Measurements from ENCODE around the gene KLK12. TPM values are rescaled to one million over a fixed set of nuclear protein-coding genes. Genes with fewer than 3 reads are reported as not detected.

The KLK12 gene
- total RNA-seq, 1 experiment from 2014 or later: not detected

DNA sequence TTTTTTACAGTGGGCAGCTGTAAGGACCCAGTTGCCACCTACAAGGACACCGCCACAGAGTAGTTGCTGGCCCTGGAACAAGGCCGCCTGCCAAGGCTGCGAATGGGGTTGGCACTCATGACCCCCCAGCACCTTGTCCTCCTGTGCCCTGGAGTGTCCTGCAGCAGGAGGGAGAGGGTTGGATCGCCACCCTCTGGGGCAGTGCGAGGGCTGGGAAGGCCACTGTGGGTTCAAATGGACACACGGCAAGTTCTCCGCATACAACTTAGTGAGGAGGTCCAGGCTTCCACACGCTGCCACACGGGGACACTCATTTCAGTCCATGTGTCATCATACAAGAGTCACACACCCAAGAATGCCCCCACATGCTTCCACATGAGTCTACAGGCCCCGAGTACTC, 34.4 kb downstream of the KLK12 start:
- TF ChIP-seq, protein P1, sequence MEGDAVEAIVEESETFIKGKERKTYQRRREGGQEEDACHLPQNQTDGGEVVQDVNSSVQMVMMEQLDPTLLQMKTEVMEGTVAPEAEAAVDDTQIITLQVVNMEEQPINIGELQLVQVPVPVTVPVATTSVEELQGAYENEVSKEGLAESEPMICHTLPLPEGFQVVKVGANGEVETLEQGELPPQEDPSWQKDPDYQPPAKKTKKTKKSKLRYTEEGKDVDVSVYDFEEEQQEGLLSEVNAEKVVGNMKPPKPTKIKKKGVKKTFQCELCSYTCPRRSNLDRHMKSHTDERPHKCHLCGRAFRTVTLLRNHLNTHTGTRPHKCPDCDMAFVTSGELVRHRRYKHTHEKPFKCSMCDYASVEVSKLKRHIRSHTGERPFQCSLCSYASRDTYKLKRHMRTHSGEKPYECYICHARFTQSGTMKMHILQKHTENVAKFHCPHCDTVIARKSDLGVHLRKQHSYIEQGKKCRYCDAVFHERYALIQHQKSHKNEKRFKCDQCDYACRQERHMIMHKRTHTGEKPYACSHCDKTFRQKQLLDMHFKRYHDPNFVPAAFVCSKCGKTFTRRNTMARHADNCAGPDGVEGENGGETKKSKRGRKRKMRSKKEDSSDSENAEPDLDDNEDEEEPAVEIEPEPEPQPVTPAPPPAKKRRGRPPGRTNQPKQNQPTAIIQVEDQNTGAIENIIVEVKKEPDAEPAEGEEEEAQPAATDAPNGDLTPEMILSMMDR (IDR thresholded peaks at IDR 0.05; ENCODE audit: insufficient read depth in 1 of 2, low read depth in 1 of 2, low read length in 1 of 2, severe bottlenecking in 1 of 2, unreplicated experiment in 1 of 2): no peak
- no peaks in the 10 kb centered on the region for H3K27me3 ChIP-seq (replicated peaks; ENCODE audit: control insufficient read depth, insufficient read depth, low read length)
- BruUV-seq (replicated peaks): no TSS peak
- no peaks in the 10 kb centered on the region for H3K4me1 Mint-ChIP-seq (ENCODE audit: low read depth, unreplicated experiment)
- no peaks in the 10 kb centered on the region for H3K36me3 ChIP-seq (ENCODE audit: control insufficient read depth, insufficient read depth, low read length)
- H3K4me3 Mint-ChIP-seq (ENCODE audit: unreplicated experiment): no peak overlapping the region
- H3K27me3 Mint-ChIP-seq (ENCODE audit: insufficient read depth, unreplicated experiment): no peaks in the 10 kb centered on the region
- H3K36me3 Mint-ChIP-seq (ENCODE audit: insufficient read depth, unreplicated experiment): no peaks in the 10 kb centered on the region
- no peak overlapping the region for H3K4me3 ChIP-seq (ENCODE audit: low read depth, low read length)
- POLR2A ChIA-PET: no interaction called here
- no peak for DNase-seq
- no peak overlapping the region for H3K27ac Mint-ChIP-seq (ENCODE audit: unreplicated experiment)
- CTCF ChIA-PET: interaction anchor here (0.7 kb wide), 1 partner anchor 21 kb away, joined by 3 read pairs; no protein-coding TSS in a partner anchor
- H3K9me3 ChIP-seq: no peaks in the 10 kb centered on the region
- H3K9me3 Mint-ChIP-seq (ENCODE audit: unreplicated experiment): no peaks in the 10 kb centered on the region
- H3K4me1 ChIP-seq: no peaks in the 10 kb centered on the region
- intact Hi-C loops (cut with micrococcal nuclease; ENCODE audit: unreplicated experiment): no loop called here

DNA sequence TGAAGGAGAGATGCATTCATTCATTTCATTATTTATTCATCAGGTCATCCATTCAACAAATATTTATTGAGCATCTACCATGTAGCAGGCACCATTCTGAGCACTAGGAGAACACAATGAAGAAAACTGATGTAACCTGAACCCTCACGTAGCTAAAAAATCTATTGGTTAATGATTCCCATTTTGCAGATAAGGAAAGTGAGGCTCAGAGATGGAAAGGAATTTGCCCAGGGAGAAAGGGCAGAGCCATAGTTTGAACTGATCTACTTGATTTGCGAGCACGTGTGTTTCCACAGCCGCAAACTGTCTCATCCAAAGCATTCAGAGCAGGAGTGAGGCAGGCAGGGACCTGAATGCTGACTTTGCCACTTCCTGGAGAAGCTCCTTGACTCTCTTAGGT, 36.1 kb downstream of the KLK12 start:
- H3K4me1 Mint-ChIP-seq (ENCODE audit: low read depth, unreplicated experiment): no peaks in the 10 kb centered on the region
- H3K27me3 ChIP-seq (replicated peaks; ENCODE audit: control insufficient read depth, insufficient read depth, low read length): no peaks in the 10 kb centered on the region
- no TSS peak for BruUV-seq (replicated peaks)
- H3K9me3 ChIP-seq: no peaks in the 10 kb centered on the region; the same call in 1 of the 2 replicates
- no peak overlapping the region for H3K4me3 Mint-ChIP-seq (ENCODE audit: unreplicated experiment)
- H3K4me3 ChIP-seq (ENCODE audit: low read depth, low read length): no peak overlapping the region
- H3K36me3 ChIP-seq (ENCODE audit: control insufficient read depth, insufficient read depth, low read length): no peaks in the 10 kb centered on the region
- POLR2A ChIA-PET: interaction anchor here (0.6 kb wide), 1 partner anchor 10 kb away, joined by 6 read pairs; no protein-coding TSS in a partner anchor
- no peaks in the 10 kb centered on the region for H3K27me3 Mint-ChIP-seq (ENCODE audit: insufficient read depth, unreplicated experiment)
- intact Hi-C loops (cut with micrococcal nuclease; ENCODE audit: unreplicated experiment): no loop called here
- CTCF ChIA-PET: no interaction called here
- DNase-seq: no peak
- no peaks in the 10 kb centered on the region for H3K36me3 Mint-ChIP-seq (ENCODE audit: insufficient read depth, unreplicated experiment)
- peaks cover 9% of the 10 kb centered on the region for H3K9me3 Mint-ChIP-seq (ENCODE audit: unreplicated experiment)
- no peak overlapping the region for H3K27ac Mint-ChIP-seq (ENCODE audit: unreplicated experiment)
- H3K4me1 ChIP-seq: no peaks in the 10 kb centered on the region
- TF ChIP-seq, protein P1 (IDR thresholded peaks at IDR 0.05; ENCODE audit: insufficient read depth in 1 of 2, low read depth in 1 of 2, low read length in 1 of 2, severe bottlenecking in 1 of 2, unreplicated experiment in 1 of 2): no peak

DNA sequence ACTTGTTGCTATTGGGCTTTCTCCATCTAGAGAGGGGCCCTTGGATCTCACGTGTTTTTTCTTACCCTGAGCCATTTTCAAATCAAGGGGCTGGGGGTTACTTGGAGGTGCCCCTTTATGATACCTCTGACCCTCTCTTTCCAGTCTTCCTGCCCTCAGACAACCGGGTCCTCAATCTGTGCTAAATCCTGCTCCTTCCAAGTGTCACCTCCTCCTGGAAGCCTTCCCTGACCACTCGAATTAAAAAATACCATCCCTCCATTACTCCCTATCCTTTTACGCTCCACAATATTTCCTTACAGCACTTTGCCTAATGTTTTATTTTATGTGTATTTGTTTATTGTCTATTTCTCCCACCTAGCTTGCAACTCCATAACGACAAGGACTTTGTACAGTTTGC, 36.7 kb downstream of the KLK12 start:
- no peaks in the 10 kb centered on the region; the same call in 1 of the 2 replicates for H3K9me3 ChIP-seq
- Mint-ChIP-seq H3K4me3 (ENCODE audit: unreplicated experiment) (no peak overlapping the region), H3K4me1 (ENCODE audit: low read depth, unreplicated experiment) (no peaks in the 10 kb centered on the region), H3K9me3 (ENCODE audit: unreplicated experiment) (peaks cover 9% of the 10 kb centered on the region), H3K36me3 (ENCODE audit: insufficient read depth, unreplicated experiment) (no peaks in the 10 kb centered on the region), H3K27me3 (ENCODE audit: insufficient read depth, unreplicated experiment) (no peaks in the 10 kb centered on the region), H3K27ac (ENCODE audit: unreplicated experiment) (no peak overlapping the region)
- no peaks in the 10 kb centered on the region for H3K27me3 ChIP-seq (replicated peaks; ENCODE audit: control insufficient read depth, insufficient read depth, low read length)
- TF ChIP-seq, protein P1 (IDR thresholded peaks at IDR 0.05; ENCODE audit: insufficient read depth in 1 of 2, low read depth in 1 of 2, low read length in 1 of 2, severe bottlenecking in 1 of 2, unreplicated experiment in 1 of 2): no peak
- ChIA-PET CTCF (no interaction called here), POLR2A (no interaction called here)
- no peaks in the 10 kb centered on the region for H3K36me3 ChIP-seq (ENCODE audit: control insufficient read depth, insufficient read depth, low read length)
- DNase-seq: no peak
- intact Hi-C loops (cut with micrococcal nuclease; ENCODE audit: unreplicated experiment): no loop called here
- H3K4me3 ChIP-seq (ENCODE audit: low read depth, low read length): no peak overlapping the region
- H3K4me1 ChIP-seq: no peaks in the 10 kb centered on the region
- BruUV-seq (replicated peaks): no TSS peak

Data from Caco-2 (cell line).